T-cell (primary cell): ENCODE results near the gene OSCP1. TPM values are rescaled to one million over a fixed set of nuclear protein-coding genes. Genes with fewer than 3 reads are reported as not detected.

ENCODE experiments used
- ATAC-seq, 4 experiments: fragments of 200-7000 bp in 3 of 4; fragments of 150-1000 bp in 1 of 4; cut with Tn5 transposase; replicated peaks in 1 of 4; 1 replicate in 3 of 4; 2 replicates in 1 of 4; pipeline ENCODE4 v1.10.0; 2021; ENCODE audit warnings: moderate library complexity in 3 of 4, mild to moderate bottlenecking in 2 of 4, moderate number of reproducible peaks in 1 of 4
- CTCF ChIA-PET, 2 donors: fragments of 300-600 bp; sonication (Branson Sonifier 250); formaldehyde crosslinking; loops; one replicate each; lab custom pipeline; 2022; ENCODE audit warnings: antibody characterized with exemption in 2 of 2; lab: Charles Lee
- POLR2A ChIA-PET, 2 donors: fragments of 300-600 bp; sonication (Branson Sonifier 250); formaldehyde crosslinking; loops; one replicate each; lab custom pipeline; 2022; ENCODE audit warnings: antibody characterized with exemption in 2 of 2; lab: Charles Lee
- DNase-seq, 35 experiments: peaks; one replicate each; pipeline versions ENCODE4 v3.0.0 to v3.0.0-alpha.2; 2013 to 2023
- H3K27ac ChIP-seq: one replicate; pipeline ENCODE4 v1.5.1; 2013; ENCODE audit warnings: low read length
- H3K27me3 ChIP-seq, 2 experiments: replicated peaks in 1 of 2; 1 replicate in 1 of 2; 2 replicates in 1 of 2; pipeline versions ENCODE4 v1.6.1 to v1.7.0; 2013; ENCODE audit warnings: low read length in 1 of 2, mixed read lengths in 1 of 2; ENCODE audit not compliant: control insufficient read depth in 2 of 2, insufficient read depth in 2 of 2; ENCODE audit errors: extremely low read depth in 1 of 2
- H3K36me3 ChIP-seq, 2 donors: 1 replicate in 1 of 2; 2 replicates in 1 of 2; pipeline versions ENCODE4 v1.6.1 to v1.7.0; 2013; ENCODE audit warnings: low read length in 1 of 2; ENCODE audit not compliant: control insufficient read depth in 2 of 2, insufficient read depth in 1 of 2; ENCODE audit errors: extremely low read depth in 1 of 2
- H3K4me1 ChIP-seq, 2 experiments: 1 replicate in 1 of 2; 2 replicates in 1 of 2; pipeline versions ENCODE4 v1.6.1 to v1.7.0; 2013; ENCODE audit warnings: low read length in 2 of 2, mixed read lengths in 1 of 2; ENCODE audit not compliant: insufficient read depth in 2 of 2, control insufficient read depth in 1 of 2; ENCODE audit errors: extremely low read depth in 1 of 2
- H3K4me3 ChIP-seq, 2 donors: 1 replicate in 1 of 2; 2 replicates in 1 of 2; pipeline versions ENCODE4 v1.5.1 to v1.7.0; 2013; ENCODE audit warnings: mild to moderate bottlenecking in 2 of 2, low read length in 1 of 2, moderate library complexity in 1 of 2; ENCODE audit not compliant: control insufficient read depth in 1 of 2; ENCODE audit errors: extremely low read depth in 1 of 2
- H3K9me3 ChIP-seq: 2 replicates; pipeline ENCODE4 v1.7.0; 2013
- H3K27ac Mint-ChIP-seq, 2 donors: one replicate each; pipeline ENCODE4 v1.8.0; 2020 to 2021; ENCODE audit warnings: mild to moderate bottlenecking in 2 of 2, mixed read lengths in 2 of 2
- H3K27me3 Mint-ChIP-seq, 2 donors: one replicate each; pipeline ENCODE4 v1.8.0; 2021 to 2022; ENCODE audit warnings: mixed read lengths in 2 of 2
- H3K36me3 Mint-ChIP-seq: one replicate; pipeline ENCODE4 v1.8.0; 2021; ENCODE audit warnings: mixed read lengths
- H3K4me1 Mint-ChIP-seq, 3 donors: one replicate each; pipeline ENCODE4 v1.8.0; 2020 to 2022; ENCODE audit warnings: mixed read lengths in 3 of 3, mild to moderate bottlenecking in 1 of 3
- H3K4me3 Mint-ChIP-seq, 3 donors: one replicate each; pipeline ENCODE4 v1.8.0; 2020 to 2022; ENCODE audit warnings: mild to moderate bottlenecking in 3 of 3, mixed read lengths in 3 of 3, moderate library complexity in 3 of 3
- H3K9me3 Mint-ChIP-seq, 3 donors: one replicate each; pipeline ENCODE4 v1.8.0; 2020 to 2022; ENCODE audit warnings: mixed read lengths in 3 of 3
- WGBS: methylation state at CpG from one replicate; pipeline ENCODE4 v1.1.5; 2013; ENCODE audit warnings: missing lambda C conversion rate; ENCODE audit not compliant: insufficient coverage; 5-methylcytosine and 5-hydroxymethylcytosine counted together
- total RNA-seq, 35 experiments: library from RNA in 6 of 35; stranded (reverse) in 6 of 35; fragments of 120-200 nt in 1 of 35; gene quantifications; one replicate each; pipeline versions ENCODE4 v1.2.1 to v1.2.4 and lab custom pipeline; 2013 to 2026

OSCP1 gene
- total RNA-seq, 5 donors from 2014 or later (not counting 1 experiment from before 2014, with no cell fraction given) = 0.32 to 1.3 (median 0.68) TPM

DNA sequence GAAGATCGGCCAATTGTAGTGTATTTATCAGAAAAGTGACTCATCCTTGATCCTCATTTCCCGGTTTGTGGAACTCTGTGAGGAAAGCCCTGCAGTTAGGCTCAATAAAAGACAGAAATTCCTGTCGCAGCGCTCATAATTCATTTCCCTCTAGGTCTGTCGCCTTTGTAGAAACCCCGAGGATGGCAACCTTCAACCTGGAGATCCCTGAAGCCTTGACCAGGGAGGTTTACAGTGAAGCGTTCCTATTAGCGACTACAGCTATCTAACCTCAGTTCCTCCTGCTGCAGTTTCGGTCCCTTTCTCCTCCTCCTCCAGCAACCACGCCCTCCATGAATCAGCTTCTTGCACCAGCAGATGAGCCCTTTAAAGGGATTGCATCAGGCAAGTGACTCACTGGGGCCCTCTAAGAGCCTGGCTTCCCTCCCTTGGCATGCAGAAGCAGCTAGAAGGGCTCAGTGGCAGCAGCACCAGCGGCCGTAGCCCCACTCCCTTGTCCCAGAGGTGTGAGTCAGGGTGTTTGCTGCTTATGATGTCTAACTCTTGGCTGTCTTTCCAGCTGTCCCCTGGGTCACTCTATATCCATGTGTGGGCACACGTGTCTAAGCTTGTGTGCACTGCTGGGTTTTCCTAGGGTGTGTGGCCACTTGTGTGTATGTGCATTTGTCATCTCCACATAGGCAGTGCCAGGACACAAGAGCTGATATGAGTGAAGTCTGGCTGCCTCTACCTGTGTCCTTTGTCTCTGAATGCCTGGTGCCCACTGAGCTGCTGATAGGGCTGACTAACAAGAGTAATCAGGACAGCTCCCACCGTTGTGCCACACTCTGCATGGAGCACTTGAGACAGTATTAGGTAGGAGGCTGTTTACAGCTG, 63.7 kb downstream of the OSCP1 start:
- Histone ChIP-seq H3K27me3 (no peaks in the 10 kb centered on the region), H3K27ac (peak overlapping the region; percentile 89), H3K36me3 (peaks cover 4 to 22% of the 10 kb centered on the region in 2 donors), H3K4me1 (peaks cover 13 to 45% of the 10 kb centered on the region in 2 experiments), H3K9me3 (no peaks in the 10 kb centered on the region), H3K4me3 (peak overlapping the region; percentile 57 to 58)
- Mint-ChIP-seq H3K36me3 (peaks cover 10% of the 10 kb centered on the region), H3K4me3 (peak overlapping the region; percentile 84 to 98 (median 90)), H3K27ac (peak overlapping the region; percentile 99), H3K9me3 (no peaks in the 10 kb centered on the region), H3K4me1 (peaks cover 46 to 64% (median 51%) of the 10 kb centered on the region in 3 donors), H3K27me3 (no peaks in the 10 kb centered on the region)
- DNase-seq (peak; percentile 54 to 87 (median 72)), ATAC-seq (peak; percentile 35 to 72 (median 70))
- CTCF ChIA-PET = interaction anchor here in 1 of 2 donors (0.8 to 2.7 kb wide), 8 partner anchors 11 to 1534 kb away, joined by 3 to 13 read pairs (median 4); partner anchors contain the start of genes LSM10 and SH3D21
- 1% methylated on average over 10 of the region's 14 CpGs for WGBS
- POLR2A ChIA-PET = interaction anchor here (0.5 to 1.0 kb wide), 4 partner anchors 11 to 289 kb away, joined by 3 to 4 read pairs (median 3); no protein-coding TSS in a partner anchor

DNA sequence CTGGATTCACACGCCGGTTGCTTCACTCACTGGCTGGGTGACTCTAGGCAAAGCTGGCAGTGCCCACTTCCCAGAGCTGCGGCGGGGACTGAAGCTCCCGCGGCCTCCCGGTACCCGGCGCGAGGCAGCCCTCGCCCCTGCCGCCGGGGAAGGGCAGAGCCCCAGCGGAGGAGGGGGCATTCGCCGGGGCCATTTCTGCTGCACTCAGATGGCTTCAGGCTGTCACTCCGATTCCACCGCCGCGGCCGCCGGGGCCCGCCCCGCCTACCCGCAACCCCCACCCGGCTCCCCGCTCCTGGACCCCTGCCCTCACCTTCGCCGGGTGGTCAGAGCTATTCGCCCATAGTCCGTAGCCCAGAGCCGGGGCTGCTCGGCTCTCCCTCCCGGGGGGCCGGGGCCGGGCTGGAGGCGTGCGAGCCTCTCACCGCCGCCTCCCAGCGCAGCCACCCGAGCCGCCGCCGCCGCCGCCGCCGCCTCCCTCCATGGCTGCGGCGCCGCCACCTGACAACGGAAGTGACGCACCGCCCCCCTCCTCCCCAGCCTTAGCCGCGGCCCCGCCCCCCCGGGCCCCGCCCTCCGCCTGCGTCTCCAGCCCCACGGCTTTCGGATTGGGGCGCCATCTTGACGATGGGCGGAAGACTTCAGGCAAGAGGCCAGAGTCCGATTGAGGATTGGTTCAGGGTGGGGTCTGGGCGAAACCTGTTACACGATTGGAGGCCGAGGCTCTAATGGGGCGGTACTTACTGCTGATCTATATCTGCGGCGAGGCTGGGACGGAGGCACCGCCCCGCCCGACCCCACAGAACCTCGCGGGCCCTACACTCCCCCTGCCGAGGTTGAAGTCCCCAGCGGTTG, 64.6 kb downstream of the OSCP1 start, which contains the start of gene STK40:
Gene STK40, minus strand, starts transcription at position 515 of the 855 bp plus-strand sequence. CDS start 24,592 bp downstream, outside the sequence.
- Histone ChIP-seq H3K27ac (peak within 1 kb of the TSS; percentile 89), H3K4me3 (peak within 1 kb of the TSS; percentile 89 to 96), H3K9me3 (no peaks in the 10 kb centered on the region), H3K4me1 (peaks cover 13 to 52% of the 10 kb centered on the region in 2 experiments), H3K27me3 (no peaks in the 10 kb centered on the region), H3K36me3 (peaks cover 4 to 13% of the 10 kb centered on the region in 2 donors)
- Mint-ChIP-seq H3K27ac (peak within 1 kb of the TSS; percentile 99), H3K4me3 (peak within 1 kb of the TSS; percentile 84 to 98 (median 90)), H3K27me3 (no peaks in the 10 kb centered on the region), H3K36me3 (peaks cover 4% of the 10 kb centered on the region), H3K9me3 (no peaks in the 10 kb centered on the region), H3K4me1 (peaks cover 50 to 66% (median 59%) of the 10 kb centered on the region in 3 donors)
- CTCF ChIA-PET = interaction anchor here in 1 of 2 donors (0.8 to 2.7 kb wide), 8 partner anchors 9 to 1534 kb away, joined by 3 to 13 read pairs (median 4); partner anchors contain the start of genes LSM10 and SH3D21
- peak; percentile 87 to 91 (median 88) for ATAC-seq
- POLR2A ChIA-PET = interaction anchor here (0.6 to 1.0 kb wide), 2 partner anchors 12 to 13 kb away, joined by 3 to 5 read pairs; no protein-coding TSS in a partner anchor
- DNase-seq = peak; percentile 94 to 99 (median 98)
- under 1% methylated on average over 66 of the region's 82 CpGs for WGBS

- no peaks in the 10 kb centered on the region for H3K9me3 Mint-ChIP-seq
- Histone ChIP-seq H3K36me3 (peaks cover 4 to 6% of the 10 kb centered on the region in 2 donors), H3K4me3 (peak overlapping the region; percentile 89 to 96), H3K27ac (peak overlapping the region; percentile 83), H3K4me1 (peaks cover 13 to 59% of the 10 kb centered on the region in 2 experiments), H3K9me3 (no peaks in the 10 kb centered on the region), H3K27me3 (no peaks in the 10 kb centered on the region)
- ATAC-seq (no peak), DNase-seq (peak in 16 of 35 experiments; percentile 17 to 63 (median 28))
- peak overlapping the region; percentile 84 to 98 (median 90) for H3K4me3 Mint-ChIP-seq
- H3K27me3 Mint-ChIP-seq = no peaks in the 10 kb centered on the region
- H3K4me1 Mint-ChIP-seq = peaks cover 58 to 74% (median 68%) of the 10 kb centered on the region in 3 donors
- CTCF ChIA-PET = interaction anchor here in 1 of 2 donors (1.2 to 2.7 kb wide), 3 partner anchors 8 to 18 kb away, joined by 3 to 13 read pairs (median 13); partner anchors contain the start of gene LSM10
- peak overlapping the region; percentile 83 to 93 for H3K27ac Mint-ChIP-seq
- WGBS = under 1% methylated on average over 20 of the region's 25 CpGs
- H3K36me3 Mint-ChIP-seq = peaks cover 4% of the 10 kb centered on the region
- POLR2A ChIA-PET = interaction anchor here (0.6 to 0.8 kb wide), 5 partner anchors 14 to 275 kb away, joined by 3 to 6 read pairs (median 5); partner anchors contain the start of gene MAP7D1 (in 1 of the 2)
These were observed 65.5 kb downstream of the OSCP1 start for GRCh38 chr1:36384542-36385409.

DNA sequence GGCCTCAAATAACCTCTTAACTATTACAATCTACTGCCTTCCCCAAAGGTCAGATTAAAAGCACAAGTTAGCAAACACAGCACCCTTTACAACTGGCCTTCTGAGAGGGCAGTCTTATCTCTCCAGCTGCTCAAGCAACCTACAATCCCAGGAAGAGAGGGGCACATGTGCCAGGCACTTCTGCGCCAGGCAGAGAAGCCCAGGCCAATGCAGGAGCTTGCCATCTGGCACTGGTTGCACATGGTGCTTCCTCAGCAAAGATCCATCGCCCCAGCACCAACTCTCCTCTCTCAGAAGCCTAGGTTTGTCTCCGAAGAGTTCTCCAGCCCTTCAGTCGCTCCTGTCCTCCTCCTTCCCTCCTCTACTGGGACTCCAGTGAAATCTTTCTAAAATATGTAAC, 67.0 kb downstream of the OSCP1 start:
- ATAC-seq (no peak), DNase-seq (no peak)
- Mint-ChIP-seq H3K27me3 (no peaks in the 10 kb centered on the region), H3K9me3 (no peaks in the 10 kb centered on the region), H3K27ac (peak overlapping the region; percentile 59 to 78), H3K36me3 (peaks cover 4% of the 10 kb centered on the region), H3K4me3 (peak overlapping the region in 2 of 3 donors; percentile 60 to 98), H3K4me1 (peaks cover 69 to 83% (median 80%) of the 10 kb centered on the region in 3 donors)
- Histone ChIP-seq H3K27ac (no peak overlapping the region), H3K27me3 (no peaks in the 10 kb centered on the region), H3K4me1 (peaks cover 13 to 68% of the 10 kb centered on the region in 2 experiments), H3K36me3 (peaks cover 0 to 4% of the 10 kb centered on the region in 2 donors), H3K4me3 (no peak overlapping the region), H3K9me3 (no peaks in the 10 kb centered on the region)
- 93% methylated on average over 4 of the region's 4 CpGs for WGBS
- ChIA-PET POLR2A (no interaction called here), CTCF (interaction anchor here (0.6 to 1.0 kb wide), 2 partner anchors 15 to 16 kb away, joined by 3 read pairs; no protein-coding TSS in a partner anchor)

DNA sequence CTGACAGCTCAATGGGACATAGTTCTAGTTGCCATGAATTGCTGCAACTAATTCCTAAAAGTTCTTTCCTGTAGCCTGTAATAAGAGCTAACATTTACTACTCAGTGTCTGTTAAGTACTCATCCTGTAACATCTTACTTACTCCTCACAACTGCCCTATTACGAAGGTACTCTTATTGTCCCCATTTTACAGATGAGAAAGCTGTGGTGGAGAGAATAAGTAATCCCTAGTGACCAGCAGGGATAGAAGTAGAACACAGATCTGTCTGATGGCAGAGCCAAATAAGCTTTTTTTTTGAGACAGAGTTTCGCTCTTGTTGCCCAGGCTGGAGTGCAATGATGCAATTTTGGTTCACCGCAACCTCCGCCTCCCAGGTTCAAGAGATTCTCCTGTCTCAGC, 67.6 kb downstream of the OSCP1 start:
- no peak overlapping the region for H3K4me3 ChIP-seq
- Mint-ChIP-seq H3K4me3 (peak overlapping the region in 1 of 3 donors; percentile 98), H3K27ac (peak overlapping the region in 1 of 2 donors; percentile 59), H3K4me1 (peaks cover 73 to 86% (median 85%) of the 10 kb centered on the region in 3 donors), H3K36me3 (peaks cover 4% of the 10 kb centered on the region), H3K9me3 (no peaks in the 10 kb centered on the region), H3K27me3 (no peaks in the 10 kb centered on the region)
- DNase-seq (no peak), ATAC-seq (no peak)
- H3K36me3 ChIP-seq = peaks cover 3 to 4% of the 10 kb centered on the region in 2 donors
- no peak overlapping the region for H3K27ac ChIP-seq
- POLR2A ChIA-PET = interaction anchor here in 1 of 2 donors (0.6 kb wide), 2 partner anchors 122 to 1291 kb away, joined by 8 to 9 read pairs; no protein-coding TSS in a partner anchor
- CTCF ChIA-PET = interaction anchor here (0.6 to 1.1 kb wide), 5 partner anchors 14 to 17 kb away, joined by 3 read pairs; no protein-coding TSS in a partner anchor
- WGBS = 97% methylated on average over 3 of the region's 4 CpGs
- H3K4me1 ChIP-seq = peaks cover 19 to 74% of the 10 kb centered on the region in 2 experiments
- H3K27me3 ChIP-seq = no peaks in the 10 kb centered on the region
- no peaks in the 10 kb centered on the region for H3K9me3 ChIP-seq
